ENCODE results near the gene ADAMTS14.

The ADAMTS14 gene

GRCh38 chr10:70809011-70809611 is 136.8 kb downstream of the ADAMTS14 start:
- no peak for DNase-seq
- no peaks in the 10 kb centered on the region for H3K36me3 Mint-ChIP-seq (ENCODE audit: low read depth)
- H3K27ac Mint-ChIP-seq, result no peak overlapping the region
- H3K27me3 Mint-ChIP-seq, result peaks cover 9% of the 10 kb centered on the region
- H3K4me1 Mint-ChIP-seq (ENCODE audit: low read depth), result peaks cover 1% of the 10 kb centered on the region
- no peaks in the 10 kb centered on the region for H3K9me3 Mint-ChIP-seq
- H3K4me3 Mint-ChIP-seq, result no peak overlapping the region

GRCh38 chr10:70809726-70810125 is 137.4 kb downstream of the ADAMTS14 start:
- H3K9me3 Mint-ChIP-seq, result no peaks in the 10 kb centered on the region
- no peaks in the 10 kb centered on the region for H3K36me3 Mint-ChIP-seq (ENCODE audit: low read depth)
- peaks cover 9% of the 10 kb centered on the region for H3K27me3 Mint-ChIP-seq
- DNase-seq, result no peak
- H3K4me1 Mint-ChIP-seq (ENCODE audit: low read depth), result peaks cover 7% of the 10 kb centered on the region
- no peak overlapping the region for H3K4me3 Mint-ChIP-seq
- H3K27ac Mint-ChIP-seq, result no peak overlapping the region

DNA sequence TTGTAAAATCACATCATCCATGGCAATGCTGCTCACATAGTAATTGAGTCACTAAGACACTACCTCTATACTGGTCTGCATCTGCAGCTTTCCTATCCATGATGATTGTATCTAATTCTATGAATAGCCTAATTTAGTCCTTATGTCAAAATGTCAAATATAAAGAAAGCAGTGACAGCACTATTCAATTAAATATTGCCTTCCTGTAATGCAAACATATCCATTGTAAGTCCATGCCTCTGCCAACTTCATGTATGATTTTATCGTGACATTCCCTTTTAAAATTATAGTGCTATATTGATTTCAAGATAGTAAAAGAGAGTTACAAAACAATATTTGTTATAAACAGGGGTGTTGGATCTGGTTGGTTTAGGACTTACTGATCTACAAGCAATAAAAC is 138.7 kb downstream of the ADAMTS14 start:
- H3K27ac Mint-ChIP-seq, result no peak overlapping the region
- no peak for DNase-seq

GRCh38 chr10:70811881-70812280 is 139.6 kb downstream of the ADAMTS14 start:
- peaks cover 6% of the 10 kb centered on the region for H3K36me3 Mint-ChIP-seq (ENCODE audit: low read depth)
- no peaks in the 10 kb centered on the region for H3K9me3 Mint-ChIP-seq
- H3K4me1 Mint-ChIP-seq (ENCODE audit: low read depth), result peaks cover 22% of the 10 kb centered on the region
- H3K27ac Mint-ChIP-seq, result no peak overlapping the region
- peaks cover 3% of the 10 kb centered on the region for H3K27me3 Mint-ChIP-seq
- no peak for DNase-seq
- no peak overlapping the region for H3K4me3 Mint-ChIP-seq

More for the DNA sequence above, 138.7 kb downstream of the ADAMTS14 start:
- Mint-ChIP-seq H3K27me3 (peaks cover 6% of the 10 kb centered on the region), H3K4me1 (ENCODE audit: low read depth) (peaks cover 16% of the 10 kb centered on the region), H3K9me3 (no peaks in the 10 kb centered on the region), H3K4me3 (no peak overlapping the region), H3K36me3 (ENCODE audit: low read depth) (no peaks in the 10 kb centered on the region)
